Epithelial cell of prostate (primary cell): Measurements from ENCODE around the gene GSN.
A peak's percentile ranks its signal among the peaks of the same experiment; 100 is the strongest.

Source experiments
- DNase-seq: peaks from one replicate; pipeline ENCODE4 v3.0.0-alpha.2; 2011; ENCODE audit warnings: low read depth, low spot score
- H3K27ac ChIP-seq: fragments of 450-650 bp; 2 replicates; pipeline ENCODE4 v1.5.1; 2017; ENCODE audit warnings: mild to moderate bottlenecking

Gene GSN

DNA sequence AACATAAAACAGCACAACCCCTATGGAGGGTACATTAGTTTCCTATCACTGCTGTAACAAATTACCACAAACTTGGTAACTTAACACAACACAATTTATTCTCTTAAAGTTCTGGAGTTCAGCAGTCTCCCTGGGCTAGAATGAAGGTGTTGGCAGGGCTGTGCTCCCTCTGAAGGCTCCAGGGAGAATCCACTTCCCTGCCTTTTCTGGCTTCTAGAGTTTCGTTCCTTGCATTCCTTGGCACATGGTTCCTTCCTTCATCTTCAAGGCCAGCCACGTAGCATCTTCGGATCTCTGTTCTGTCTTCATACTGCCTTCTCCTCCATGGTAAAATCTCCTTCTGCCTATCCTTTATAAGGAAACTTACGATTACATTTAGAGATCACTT, 25.0 kb upstream of the GSN start:
- no peak for DNase-seq
- H3K27ac ChIP-seq, result no peak overlapping the region

DNA sequence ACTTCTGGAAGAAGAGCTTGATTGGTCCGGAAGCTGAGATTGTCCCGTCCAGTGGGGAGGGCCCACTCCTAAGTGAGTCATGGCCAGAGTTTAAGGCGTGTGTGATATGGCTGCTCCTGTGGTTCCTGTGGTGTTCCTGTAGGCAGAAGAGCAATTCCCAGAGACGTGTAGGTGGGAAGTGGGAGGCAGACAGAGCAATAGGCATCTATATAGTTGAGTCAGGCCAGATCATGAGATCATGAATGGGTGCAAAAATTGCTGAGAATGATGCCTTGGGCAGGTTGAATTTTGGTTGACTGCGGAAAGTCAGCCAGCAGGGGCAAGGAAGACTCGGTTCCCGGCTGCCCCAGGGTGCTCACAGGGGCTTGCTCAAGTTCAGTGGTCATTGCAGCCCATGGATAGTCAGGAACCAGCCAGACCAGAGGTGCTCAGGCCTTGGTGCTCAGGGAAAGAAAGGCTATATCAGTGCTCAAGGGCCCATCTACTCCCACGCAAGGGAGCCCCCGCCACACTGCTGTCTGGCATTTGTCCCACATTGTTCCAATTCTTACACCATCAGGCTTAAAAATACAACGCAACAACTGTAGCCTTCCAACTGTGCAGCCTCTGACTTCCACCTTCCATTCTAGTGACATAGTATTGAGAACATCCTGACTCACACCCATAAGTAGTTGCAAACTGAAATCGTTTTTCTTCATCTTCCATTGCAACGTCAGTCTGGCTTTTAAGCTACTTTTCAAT, 21.0 kb upstream of the GSN start:
- H3K27ac ChIP-seq, result no peak overlapping the region
- no peak for DNase-seq

DNA sequence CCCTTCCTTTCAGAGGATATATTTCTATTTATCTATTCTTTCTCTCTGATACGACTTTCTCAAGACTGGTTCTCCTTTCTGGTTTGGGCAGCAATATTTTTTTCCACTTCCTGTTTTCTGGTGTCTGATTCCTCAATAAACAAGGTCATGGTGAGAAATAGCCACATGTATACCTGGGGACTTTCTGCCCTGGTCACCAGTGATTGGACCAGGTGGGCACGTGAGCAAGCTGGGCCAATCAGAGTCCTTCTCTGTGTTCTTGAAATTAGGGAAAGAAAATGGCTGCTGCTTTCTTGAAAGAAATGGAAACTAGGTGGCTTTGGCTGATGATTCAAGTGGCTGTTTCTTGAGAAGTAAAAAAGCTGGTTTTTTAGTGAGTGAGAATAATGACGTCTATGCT, 18.4 kb upstream of the GSN start:
- DNase-seq, result no peak
- no peak overlapping the region for H3K27ac ChIP-seq

- no peak for DNase-seq
- no peak overlapping the region for H3K27ac ChIP-seq
These were observed 15.7 kb upstream of the GSN start for GRCh38 chr9:121252104-121252851.

- DNase-seq, result no peak
- no peak overlapping the region for H3K27ac ChIP-seq
These were observed 14.8 kb upstream of the GSN start for GRCh38 chr9:121253162-121253561.

GRCh38 chr9:121253821-121254501, 14.0 kb upstream of the GSN start:
- no peak for DNase-seq
- H3K27ac ChIP-seq, result no peak overlapping the region

DNA sequence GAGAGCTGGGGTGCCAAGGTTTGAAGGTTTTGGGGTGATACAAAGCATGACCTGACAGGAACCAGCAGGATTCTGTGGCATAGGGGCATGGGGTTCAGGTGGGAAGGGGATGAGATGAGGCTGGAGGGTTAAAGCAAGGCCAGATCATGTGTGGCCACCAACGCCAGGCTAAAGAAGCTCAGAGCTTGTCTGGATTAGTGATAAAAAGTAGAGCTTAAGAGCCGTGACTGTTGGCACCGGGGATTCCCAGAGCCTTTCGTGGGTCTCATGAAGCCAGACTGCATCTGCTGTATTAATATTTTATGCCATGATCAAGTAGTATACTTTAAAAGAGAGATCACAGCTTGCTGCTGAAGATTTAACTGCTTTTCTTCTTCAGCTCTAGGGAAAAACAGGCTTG, 8.5 kb upstream of the GSN start:
- no peak overlapping the region for H3K27ac ChIP-seq

GRCh38 chr9:121259935-121260334, 8.0 kb upstream of the GSN start:
- H3K27ac ChIP-seq, result no peak overlapping the region
- no peak for DNase-seq

More for the DNA sequence above, 8.5 kb upstream of the GSN start:
- DNase-seq, result no peak

- no peak overlapping the region for H3K27ac ChIP-seq
- DNase-seq, result no peak
These were observed 7.4 kb upstream of the GSN start for GRCh38 chr9:121260457-121261106.

DNA sequence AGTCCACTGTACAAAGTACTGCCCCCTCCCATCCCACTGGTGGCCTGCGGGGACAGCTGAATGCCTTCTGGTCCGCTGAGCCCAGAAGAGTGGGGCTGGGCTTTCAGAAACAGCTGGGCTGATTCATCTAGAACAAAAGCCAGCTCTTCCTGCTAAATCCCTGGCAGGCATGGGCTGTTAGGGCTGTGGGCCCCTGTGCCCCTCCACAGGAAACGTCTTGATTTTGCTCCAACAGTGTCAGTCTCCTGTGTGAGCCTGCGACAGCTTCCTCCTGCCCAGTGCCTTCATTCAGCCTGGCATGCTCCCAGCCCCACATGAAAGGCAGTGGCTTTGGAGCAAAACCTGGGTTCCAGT, 6.9 kb upstream of the GSN start:
- no peak overlapping the region for H3K27ac ChIP-seq
- no peak for DNase-seq

DNA sequence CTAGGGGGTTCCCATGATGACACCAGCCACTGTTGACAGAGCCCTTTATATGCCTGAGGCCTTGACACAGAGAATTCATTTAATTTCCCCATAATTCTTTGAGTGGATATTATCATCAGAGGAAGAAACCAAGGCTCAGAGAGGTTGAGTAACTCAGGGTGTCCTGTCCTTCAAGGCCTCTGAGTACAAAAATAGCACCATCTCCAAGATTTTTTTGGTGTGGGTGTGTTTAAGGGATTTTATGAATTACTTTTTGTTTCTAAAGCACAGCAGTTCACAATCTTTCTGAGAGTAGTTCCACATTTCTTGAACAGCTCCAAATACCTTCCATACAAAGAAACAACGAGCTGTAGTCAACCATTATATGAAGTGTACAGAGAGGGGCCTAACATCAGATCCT, 6.2 kb upstream of the GSN start:
- no peak for DNase-seq
- no peak overlapping the region for H3K27ac ChIP-seq

DNA sequence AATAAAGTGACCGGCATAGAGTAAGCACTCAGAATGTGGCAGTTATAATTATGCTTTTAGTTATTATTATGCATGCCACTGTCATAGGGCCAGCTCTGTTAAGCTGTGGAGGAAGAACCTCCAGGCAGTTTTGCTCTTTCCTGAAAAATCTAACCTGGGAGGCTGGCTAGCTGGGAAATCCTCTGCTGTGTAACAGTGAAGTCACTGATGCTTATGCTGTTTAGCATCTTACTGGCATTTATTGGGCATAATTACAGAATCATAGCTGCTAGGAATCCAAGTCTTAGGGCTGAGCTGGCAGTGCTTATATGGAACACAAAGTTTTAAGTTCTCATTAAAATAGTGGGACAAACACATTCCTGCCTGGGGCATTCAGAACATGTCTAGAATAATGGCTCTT, 5.5 kb upstream of the GSN start:
- H3K27ac ChIP-seq, result no peak overlapping the region
- no peak for DNase-seq

GRCh38 chr9:121262953-121263352, 5.0 kb upstream of the GSN start:
- H3K27ac ChIP-seq, result no peak overlapping the region
- no peak for DNase-seq

GRCh38 chr9:121266356-121266755, 1.6 kb upstream of the GSN start:
- no peak for DNase-seq
- H3K27ac ChIP-seq, result no peak overlapping the region

GRCh38 chr9:121266906-121267650, 884 bp upstream of the GSN start:
- no peak overlapping the region for H3K27ac ChIP-seq
- no peak for DNase-seq

GRCh38 chr9:121268598-121268850, 562 bp downstream of the GSN start:
- no peak for DNase-seq
- peak overlapping the region; percentile 68 for H3K27ac ChIP-seq

DNA sequence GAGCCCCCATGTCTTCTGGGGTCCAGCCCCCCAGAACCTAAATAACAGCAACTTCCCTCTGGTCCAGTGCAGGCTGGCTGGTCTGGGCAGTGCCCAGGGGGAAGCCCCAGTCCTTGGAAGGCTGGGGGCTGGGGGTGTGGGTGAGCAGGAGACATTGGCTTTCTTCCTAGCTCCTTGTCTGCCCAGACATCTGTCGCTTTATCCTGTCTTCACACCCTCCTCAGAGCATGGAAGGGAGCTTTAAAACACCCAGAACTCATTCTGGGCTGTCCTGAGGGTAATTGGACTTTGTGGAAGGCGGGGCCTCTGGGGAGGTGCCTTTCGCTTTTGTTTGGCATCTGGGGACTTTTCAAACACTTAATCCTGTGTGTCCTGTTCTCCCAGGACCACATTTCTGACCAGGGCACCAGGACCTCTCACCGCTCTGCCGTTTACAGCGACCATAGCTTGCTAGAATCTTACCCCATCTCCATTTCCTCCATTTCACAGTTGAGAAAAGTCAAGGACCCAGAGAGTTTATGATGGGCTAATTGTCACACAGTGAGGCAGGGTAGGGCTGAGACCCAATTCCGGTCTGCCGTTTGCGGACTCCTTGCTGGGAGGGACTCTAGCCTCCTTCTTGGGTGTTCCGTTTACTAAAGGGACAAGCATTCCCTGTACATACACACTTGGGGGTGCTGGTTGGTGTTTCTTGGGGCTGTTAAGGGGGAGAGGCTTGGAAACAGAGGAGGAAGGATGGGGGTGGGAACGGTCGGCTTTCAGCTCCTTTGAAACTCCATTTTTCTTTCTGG, 1.1 kb downstream of the GSN start:
- peak overlapping the region; percentile 68 for H3K27ac ChIP-seq
- DNase-seq, result no peak

DNA sequence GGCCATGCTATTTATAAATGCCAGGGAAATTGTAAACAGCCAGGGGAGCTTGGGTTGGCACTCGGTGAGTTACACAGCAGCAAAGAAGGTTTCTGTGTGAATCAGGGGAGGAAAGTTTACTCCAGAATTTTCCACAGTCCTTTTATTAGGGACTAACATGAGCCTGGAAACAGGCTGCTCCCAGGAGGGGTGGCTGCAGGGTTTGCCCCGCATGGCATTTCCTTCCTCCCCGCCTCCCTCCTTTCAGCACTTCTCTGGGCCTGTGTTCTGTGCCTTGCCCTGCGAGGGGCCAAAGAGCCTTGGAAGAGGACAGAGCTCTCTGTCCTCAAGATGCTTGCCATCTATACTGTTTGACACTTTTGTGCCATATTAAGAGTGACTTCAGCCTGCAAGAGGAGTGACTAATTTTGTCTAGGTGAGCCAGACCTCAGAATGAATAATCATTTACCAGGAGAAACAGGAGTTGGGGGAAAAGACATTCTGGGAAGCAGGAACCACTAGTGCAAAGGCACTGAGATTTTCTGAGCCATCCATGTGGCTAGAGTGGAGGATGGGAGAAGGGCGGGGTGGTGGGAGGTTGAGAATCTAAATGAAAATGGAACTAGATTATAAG, 1.8 kb downstream of the GSN start:
- peak overlapping the region; percentile 68 for H3K27ac ChIP-seq
- DNase-seq, result no peak
